Measurements from ENCODE around the gene LKAAEAR1.

Gene LKAAEAR1

GRCh38 chr20:64077876-64078551 lies 6.2 kb downstream of the LKAAEAR1 start:
- DNase-seq, result no peak

GRCh38 chr20:64077541-64077875 lies 6.7 kb downstream of the LKAAEAR1 start:
- DNase-seq, result no peak

GRCh38 chr20:64077094-64077493 lies 7.1 kb downstream of the LKAAEAR1 start:
- DNase-seq, result no peak

DNA sequence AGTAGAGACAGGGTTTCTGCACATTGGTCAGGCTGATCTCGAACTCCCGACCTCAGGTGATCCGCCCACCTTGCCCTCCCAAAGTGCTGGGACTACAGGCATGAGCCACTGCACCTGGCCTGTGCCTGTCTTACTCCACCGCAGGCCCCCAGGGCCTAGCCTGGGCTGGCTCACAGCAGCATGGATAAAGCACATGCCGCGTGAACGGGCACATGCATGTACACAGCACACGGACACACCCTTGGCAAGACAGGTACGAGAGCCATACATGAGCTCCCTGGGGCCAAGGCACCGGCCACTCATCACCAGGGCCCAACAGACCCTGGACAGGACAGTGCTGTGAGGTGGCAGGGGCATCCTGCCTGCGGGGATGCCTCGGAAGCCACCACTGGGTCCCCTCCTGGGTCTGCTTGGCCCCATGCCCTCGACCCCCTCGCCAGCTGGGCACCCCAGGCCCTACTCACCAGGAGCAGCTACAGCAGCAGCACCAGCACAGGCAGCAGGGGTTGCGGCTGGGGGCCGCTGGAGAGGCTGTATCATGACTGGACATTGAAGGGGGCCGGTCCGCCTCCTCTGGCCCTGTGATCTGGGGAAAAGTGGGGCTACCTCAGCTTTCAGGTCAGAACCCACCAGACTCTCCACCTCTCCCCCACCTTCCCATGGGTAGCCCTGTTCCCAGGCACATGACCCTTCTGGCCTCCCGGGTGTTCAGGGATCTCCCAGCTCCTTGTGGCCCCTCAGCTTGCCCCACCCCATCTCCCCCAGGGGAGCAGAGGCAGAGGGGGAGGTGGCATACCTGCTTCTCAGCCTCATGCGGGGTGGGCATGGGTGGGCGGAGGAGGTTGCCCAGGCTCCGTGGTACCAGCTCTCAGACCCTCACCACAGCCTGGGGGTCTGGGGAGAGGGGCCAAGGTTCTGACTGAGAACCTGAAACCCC lies 7.9 kb downstream of the LKAAEAR1 start:
- no peak for DNase-seq

GRCh38 chr20:64075556-64075955 lies 8.6 kb downstream of the LKAAEAR1 start:
- DNase-seq, result no peak

GRCh38 chr20:64074963-64075362 lies 9.2 kb downstream of the LKAAEAR1 start:
- no peak for DNase-seq

- no peak for DNase-seq
These were observed 9.9 kb downstream of the LKAAEAR1 start for GRCh38 chr20:64074184-64074789.

- DNase-seq, result no peak
These were observed 10.6 kb downstream of the LKAAEAR1 start for GRCh38 chr20:64073476-64074183.

DNA sequence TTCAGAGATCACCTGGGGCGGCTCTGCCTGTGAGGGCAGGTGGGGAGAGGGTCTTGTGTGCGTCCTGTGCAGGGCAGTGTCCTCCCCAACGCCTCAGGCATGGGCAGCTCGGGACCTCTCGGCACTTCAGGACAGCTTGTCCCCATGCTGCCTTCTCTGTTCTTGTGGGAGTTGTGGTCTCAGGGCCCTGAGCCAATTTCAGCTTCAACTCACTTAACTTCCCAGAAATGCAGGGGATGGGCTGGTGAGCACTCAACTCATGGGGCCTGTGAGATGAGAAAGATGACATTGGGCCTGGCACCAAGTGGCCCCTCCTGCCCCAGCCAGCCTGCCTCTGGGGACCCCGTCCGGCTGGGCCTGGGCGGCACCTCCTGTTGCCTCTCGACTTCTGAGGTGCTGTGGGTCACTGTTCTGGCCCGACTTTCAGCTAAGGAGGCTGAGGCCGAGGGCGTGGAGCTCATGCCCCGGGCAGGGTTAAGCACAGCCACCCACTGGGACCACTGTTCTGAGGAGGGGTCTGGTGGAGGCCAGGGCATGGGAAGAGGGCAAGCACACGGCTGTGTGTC lies 11.6 kb downstream of the LKAAEAR1 start:
- DNase-seq, result no peak

- no peak for DNase-seq
These were observed 12.6 kb downstream of the LKAAEAR1 start for GRCh38 chr20:64071341-64072332.

- DNase-seq, result no peak
These were observed 13.8 kb downstream of the LKAAEAR1 start for GRCh38 chr20:64070244-64070993.

DNA sequence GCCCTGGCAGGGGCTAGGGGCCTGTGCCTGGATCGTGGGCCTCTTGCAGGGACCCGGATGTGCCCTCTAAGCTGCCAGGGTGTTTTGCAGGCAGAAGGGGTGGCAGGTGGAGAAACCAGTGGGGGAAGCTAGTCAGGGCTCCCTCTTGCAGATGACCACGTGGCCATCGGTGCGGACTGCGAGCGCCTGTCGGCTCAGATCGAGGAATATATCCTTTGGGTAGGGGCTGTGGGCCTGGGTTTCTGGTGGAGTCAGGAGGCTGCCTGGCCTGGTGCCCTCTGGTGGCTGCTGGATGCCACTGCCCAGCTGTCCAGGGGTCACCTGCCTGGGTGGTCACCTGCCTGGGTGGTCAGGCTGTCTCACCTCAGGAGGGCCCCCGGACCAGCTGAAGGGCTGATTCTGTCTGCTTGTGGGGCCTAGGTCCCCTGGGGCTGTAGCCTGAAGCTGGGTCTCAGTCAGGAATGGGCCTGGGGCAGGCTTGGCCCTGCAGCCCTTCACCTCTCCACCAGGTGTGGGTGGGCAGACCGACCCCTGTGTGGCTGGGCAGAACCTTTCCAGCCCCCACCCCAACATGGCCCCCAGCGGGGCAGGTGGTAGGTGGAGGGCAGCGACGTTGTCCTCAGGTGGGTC lies 14.5 kb downstream of the LKAAEAR1 start:
- no peak for DNase-seq

DNA sequence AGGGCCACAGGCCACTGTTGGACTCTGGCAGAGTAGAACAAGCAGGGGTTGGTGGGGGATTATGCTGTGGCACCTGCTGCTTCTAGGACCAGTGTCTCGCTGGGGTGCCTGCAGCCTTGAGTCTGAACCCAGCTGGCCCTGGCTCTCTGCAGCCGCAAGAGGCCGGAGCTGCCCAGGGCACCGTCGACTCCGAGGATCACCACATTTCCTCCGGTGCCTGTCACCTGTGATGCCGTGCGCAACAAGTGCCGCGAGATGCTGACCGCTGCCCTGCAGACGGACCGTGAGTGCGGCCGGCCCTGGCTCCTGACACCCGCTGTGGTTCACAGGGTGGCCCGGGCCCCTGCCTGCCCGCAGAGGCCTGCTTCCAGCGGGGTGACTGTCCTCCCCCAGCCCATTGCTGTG lies 15.0 kb downstream of the LKAAEAR1 start:
- DNase-seq, result no peak

DNA sequence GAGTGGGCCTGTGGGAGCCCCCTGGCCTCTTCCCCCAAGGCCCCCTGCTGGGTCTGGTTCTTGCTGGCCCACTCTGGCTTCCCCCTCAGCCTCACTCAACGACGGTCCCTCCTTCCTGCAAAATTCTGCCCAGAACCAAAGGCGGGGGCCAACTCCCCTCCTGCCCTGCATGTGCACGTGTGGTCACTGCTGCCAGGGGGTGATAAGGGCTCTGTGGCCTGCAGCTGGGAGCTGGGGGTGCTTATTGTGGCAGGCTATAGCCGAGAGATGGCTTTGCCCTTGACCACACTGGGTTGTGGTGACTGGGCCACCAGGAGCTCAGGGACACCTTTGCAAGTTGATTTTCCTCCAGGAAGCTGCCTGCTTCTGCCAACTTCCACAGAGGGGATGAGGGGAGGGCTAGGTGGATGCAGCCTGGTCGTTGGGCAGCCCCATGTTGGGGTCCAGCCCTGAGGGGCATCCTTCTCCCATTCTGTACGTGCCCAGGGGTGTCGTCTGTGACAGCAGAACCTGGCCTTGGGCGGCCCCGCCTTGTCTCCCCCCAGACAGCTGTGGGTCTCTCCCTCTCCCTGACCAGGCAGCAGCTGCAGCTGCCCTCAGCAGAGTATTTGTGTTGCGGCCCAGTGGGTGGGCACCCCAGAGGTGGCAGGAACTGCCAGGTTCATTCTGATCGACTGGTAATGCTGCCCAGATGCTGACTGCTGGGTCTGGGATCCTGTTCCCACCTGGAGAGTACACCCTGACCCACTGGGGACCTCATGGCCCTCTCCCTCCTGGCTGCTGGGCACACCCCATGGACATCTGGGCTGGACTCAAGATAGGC lies 15.6 kb downstream of the LKAAEAR1 start:
- no peak for DNase-seq

DNA sequence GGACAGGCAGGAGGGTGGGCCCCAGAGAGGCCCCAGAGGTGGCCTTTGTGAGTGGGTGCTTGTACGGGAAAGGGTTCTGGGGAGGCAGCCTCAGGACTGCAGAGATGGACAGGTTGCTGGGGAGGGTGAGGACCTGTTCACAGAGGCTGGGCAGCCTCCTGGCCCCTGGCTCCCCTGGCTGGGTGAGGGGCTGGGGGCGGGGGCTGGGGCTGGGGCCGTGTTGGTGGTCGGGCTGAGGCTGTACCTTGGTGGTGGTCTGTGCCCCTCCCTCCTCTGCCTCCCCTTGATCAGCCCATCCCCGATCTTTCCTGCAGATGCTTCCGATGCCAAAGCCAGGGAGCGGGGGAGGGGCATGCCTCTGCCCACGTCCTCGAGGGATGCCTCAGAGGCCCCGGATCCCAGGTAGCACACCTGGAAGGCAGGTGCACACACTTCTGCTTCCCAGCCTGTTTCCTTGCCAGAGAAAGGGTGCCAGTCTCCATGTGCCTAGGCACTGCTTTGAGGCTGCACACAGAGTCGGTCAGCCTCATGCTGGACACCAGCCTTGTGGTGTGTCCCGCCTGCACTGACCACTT lies 16.4 kb downstream of the LKAAEAR1 start:
- DNase-seq, result no peak

DNA sequence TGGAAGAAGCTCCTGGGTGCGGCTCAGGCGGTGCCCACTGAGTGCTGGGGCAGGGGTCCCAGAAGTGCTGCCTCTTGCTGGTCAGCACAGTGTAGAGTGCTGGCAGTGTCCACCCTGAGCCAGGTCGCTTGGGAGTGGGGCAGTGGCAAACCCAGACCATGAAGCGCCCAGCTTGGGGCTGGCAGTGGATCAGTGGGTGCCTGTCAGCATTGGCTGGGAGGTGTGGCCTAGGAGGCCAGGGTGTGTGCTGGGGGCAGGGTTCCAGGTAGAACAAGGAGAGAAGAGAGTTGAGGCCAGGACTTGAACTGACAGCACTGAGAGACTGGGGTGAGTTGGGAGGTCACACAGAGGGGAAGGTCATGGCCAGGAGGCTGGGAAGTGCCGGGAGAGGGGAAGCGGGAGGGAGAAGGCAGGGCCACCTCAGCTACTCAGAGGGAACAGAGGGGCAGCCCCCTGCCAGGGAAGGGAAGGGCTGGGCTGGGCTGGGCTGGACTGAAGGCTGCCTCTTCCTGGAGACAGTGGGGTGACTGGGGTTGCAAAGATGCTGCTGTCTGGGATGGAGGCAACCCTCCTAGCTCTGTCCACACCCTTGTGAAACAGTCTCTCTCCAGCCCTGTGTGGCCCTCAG lies 17.1 kb downstream of the LKAAEAR1 start:
- no peak for DNase-seq

DNA sequence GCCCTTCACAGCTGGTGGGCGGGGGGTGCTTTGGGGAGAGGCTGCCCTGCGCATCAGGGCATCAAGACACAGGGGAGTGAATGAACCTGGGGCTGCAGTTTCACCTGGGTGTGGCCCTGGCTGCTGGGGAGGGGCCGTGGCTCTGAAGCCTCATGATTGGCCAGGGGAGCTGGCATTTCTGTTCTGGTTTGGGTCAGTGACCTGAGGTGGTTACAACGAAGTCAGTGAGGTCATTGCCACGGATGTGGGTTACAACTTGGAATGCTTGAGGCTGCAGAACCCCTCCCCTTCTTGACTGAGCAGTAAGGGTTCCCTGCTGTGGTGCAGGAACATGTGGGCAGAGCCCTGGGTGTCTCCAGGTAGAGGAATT lies 18.2 kb downstream of the LKAAEAR1 start:
- no peak for DNase-seq

All from NCI-H526 treated with DMSO at 0.1 percent for 48 hours (cell line).